HepG2 (cell line): ENCODE measurements around the gene RNASE13. TPM values are rescaled to one million over a fixed set of nuclear protein-coding genes. Genes with fewer than 3 reads are reported as not detected.

ENCODE experiments used
- ARHGAP35 ChIP-seq: sonication (generic); formaldehyde crosslinking; IDR thresholded peaks from 2 replicates; pipeline ENCODE4 v1.9.0; 2022; ENCODE audit warnings: mild to moderate bottlenecking, inconsistent platforms, moderate library complexity, missing genetic modification reagents, borderline replicate concordance
- ATAD3A ChIP-seq: sonication (generic); formaldehyde crosslinking; IDR thresholded peaks from 2 replicates; pipeline ENCODE4 v1.4.0; 2020; ENCODE audit warnings: missing genetic modification reagents
- CENPX ChIP-seq: sonication (generic); formaldehyde crosslinking; IDR thresholded peaks from 2 replicates; pipeline ENCODE4 v1.9.0; 2021; ENCODE audit warnings: mild to moderate bottlenecking, missing genetic modification reagents, moderate library complexity
- DR1 ChIP-seq: sonication (generic); formaldehyde crosslinking; IDR thresholded peaks from 2 replicates; pipeline ENCODE4 v1.8.0; 2021; ENCODE audit warnings: mild to moderate bottlenecking, missing genetic modification reagents, inconsistent platforms
- EED ChIP-seq: sonication (generic); formaldehyde crosslinking; IDR thresholded peaks from 2 replicates; pipeline ENCODE4 v1.5.0; 2020; ENCODE audit warnings: mild to moderate bottlenecking, missing genetic modification reagents
- ERF ChIP-seq: IDR thresholded peaks from 2 replicates; pipeline ENCODE4 v1.6.1; 2018; ENCODE audit warnings: missing biosample characterization, missing genetic modification reagents
- GABPB1 ChIP-seq: IDR thresholded peaks from 2 replicates; pipeline ENCODE4 v1.6.1; 2016; ENCODE audit warnings: mild to moderate bottlenecking, missing genetic modification reagents, moderate library complexity, missing compliant biosample characterization
- HNRNPLL ChIP-seq: fragments of 200-400 bp; formaldehyde crosslinking; IDR thresholded peaks from 2 replicates; pipeline ENCODE4 v1.6.1; 2017; ENCODE audit warnings: mild to moderate bottlenecking, low read depth, low read length; ENCODE audit not compliant: poor library complexity, severe bottlenecking
- HOXA3 ChIP-seq: sonication (generic); formaldehyde crosslinking; IDR thresholded peaks from 2 replicates; pipeline ENCODE4 v1.5.0; 2020; ENCODE audit warnings: missing genetic modification reagents
- ISX ChIP-seq: sonication (generic); formaldehyde crosslinking; conservative IDR thresholded peaks from 2 replicates; pipeline ENCODE4 v1.5.0; 2020; ENCODE audit warnings: missing genetic modification reagents
- MAZ ChIP-seq, 2 experiments: sonication (generic) in 1 of 2; formaldehyde crosslinking in 1 of 2; IDR thresholded peaks; 2 replicates each; pipeline versions ENCODE4 v1.5.0 to v1.6.1; 2012 to 2020; ENCODE audit warnings: low read depth in 2 of 2, mild to moderate bottlenecking in 2 of 2, borderline replicate concordance in 1 of 2, improper control_type of control experiment in 1 of 2, low read length in 1 of 2, missing genetic modification reagents in 1 of 2, moderate library complexity in 1 of 2
- NR2C2 ChIP-seq: sonication (generic); formaldehyde crosslinking; IDR thresholded peaks from 2 replicates; pipeline ENCODE4 v1.4.0; 2020; ENCODE audit warnings: missing genetic modification reagents, mild to moderate bottlenecking, moderate library complexity, borderline replicate concordance
- RXRA ChIP-seq: sonication (generic); formaldehyde crosslinking; IDR thresholded peaks from 2 replicates; pipeline ENCODE4 v1.5.1; 2020; ENCODE audit warnings: missing genetic modification reagents
- TEAD3 ChIP-seq: optimal IDR thresholded peaks from 2 replicates; pipeline ENCODE3; 2016; ENCODE audit warnings: borderline replicate concordance
- TGIF2 ChIP-seq: IDR thresholded peaks from 2 replicates; pipeline ENCODE4 v1.6.1; 2016; ENCODE audit warnings: control low read depth, missing compliant biosample characterization
- TSC22D2 ChIP-seq: sonication (generic); formaldehyde crosslinking; IDR thresholded peaks from 2 replicates; pipeline ENCODE4 v1.5.1; 2020; ENCODE audit warnings: missing genetic modification reagents, mild to moderate bottlenecking, borderline replicate concordance
- ZBTB43 ChIP-seq: sonication (generic); formaldehyde crosslinking; conservative IDR thresholded peaks from 2 replicates; pipeline ENCODE4 v1.4.0; 2020; ENCODE audit warnings: missing genetic modification reagents
- ZFP91 ChIP-seq: sonication (generic); formaldehyde crosslinking; IDR thresholded peaks from 2 replicates; pipeline ENCODE4 v1.9.0; 2022; ENCODE audit warnings: missing genetic modification reagents, mild to moderate bottlenecking, borderline replicate concordance
- ZNF512B ChIP-seq: sonication (generic); formaldehyde crosslinking; IDR thresholded peaks from 2 replicates; pipeline ENCODE4 v1.5.1; 2020; ENCODE audit warnings: missing genetic modification reagents, mild to moderate bottlenecking, borderline replicate concordance
- ZNF563 ChIP-seq: sonication (generic); formaldehyde crosslinking; IDR thresholded peaks from 2 replicates; pipeline ENCODE4 v1.8.0; 2022; ENCODE audit warnings: mild to moderate bottlenecking, moderate library complexity, missing genetic modification reagents
- ZNF576 ChIP-seq: sonication (generic); formaldehyde crosslinking; IDR thresholded peaks from 2 replicates; pipeline ENCODE4 v1.4.0; 2020; ENCODE audit warnings: mild to moderate bottlenecking, missing genetic modification reagents
- ZNF616 ChIP-seq: sonication (generic); formaldehyde crosslinking; IDR thresholded peaks from 2 replicates; pipeline ENCODE4 v1.5.0; 2020; ENCODE audit warnings: low read depth, mild to moderate bottlenecking, missing genetic modification reagents
- ZSCAN9 ChIP-seq: IDR thresholded peaks from 2 replicates; pipeline ENCODE4 v1.6.1; 2016; ENCODE audit warnings: borderline replicate concordance
- polyA plus RNA-seq, 8 experiments: library from polyadenylated mRNA; depleted of rRNA in 3 of 8; stranded (reverse) in 7 of 8; unstranded in 1 of 8; fragments of >200 nt; fragmentation: Illumina TruSeq in 4 of 8; extraction: Trizol in 4 of 8; gene quantifications; 2 replicates each; pipeline versions ENCODE4 v1.2.1 to v1.2.3, GENCODE V29; 2011 to 2016; ENCODE audit warnings: low read depth in 4 of 8, missing spikeins in 1 of 8, mixed read lengths in 1 of 8; ENCODE audit not compliant: insufficient read depth in 1 of 8
- total RNA-seq, 5 experiments: library from RNA; depleted of rRNA; stranded (reverse); fragments of >200 nt; fragmentation: Illumina TruSeq; extraction: Trizol; gene quantifications; 2 replicates each; pipeline ENCODE4 v1.2.3, GENCODE V29; 2016; ENCODE audit warnings: low read depth in 1 of 5

The RNASE13 gene
- total and polyA plus RNA-seq, 2 of the 13 experiments (the other 11 are each of a cell fraction or from before 2014, with no cell fraction given): 1.0 TPM; not detected in 1

GRCh38 chr14:20989787-20990600 is 44.6 kb downstream of the RNASE13 start, which contains the start of gene METTL17 (continued):
- peak; percentile 89; the same call in 1 of the 2 replicates for TF ChIP-seq ISX (CRISPR knock-in tag)
- peak; percentile 93 for TF ChIP-seq EED (CRISPR knock-in tag)
- peak; percentile 50 for TF ChIP-seq ZBTB43 (CRISPR knock-in tag)
- peak; percentile 92 for TF ChIP-seq ZFP91
- 0 out of 2 replicates have a peak, but pooled peaks have one; percentile 61 for TF ChIP-seq TSC22D2
- TF ChIP-seq HNRNPLL: peak; percentile 30
- peak; percentile 35; the same call in 1 of the 2 replicates for TF ChIP-seq MAZ (IDR thresholded peaks at IDR 0.05; ENCODE audit: borderline replicate concordance, low read depth, low read length)
- TF ChIP-seq MAZ (CRISPR knock-in tag; IDR thresholded peaks at IDR 0.05; ENCODE audit: low read depth): peak; percentile 80
- peak; percentile 57; the same call in 1 of the 2 replicates for TF ChIP-seq ZNF512B (CRISPR knock-in tag)
- TF ChIP-seq CENPX: no peak
- TF ChIP-seq TEAD3: peak; percentile 20
- peak; percentile 73 for TF ChIP-seq ZNF563 (CRISPR knock-in tag)
- peak; percentile 68; the same call in 1 of the 2 replicates for TF ChIP-seq ZSCAN9 (CRISPR knock-in tag)
- TF ChIP-seq ZNF616: no peak
- 0 out of 2 replicates have a peak, but pooled peaks have one; percentile 16 for TF ChIP-seq TGIF2 (CRISPR knock-in tag)
- peak; percentile 99 for TF ChIP-seq GABPB1 (CRISPR knock-in tag)
- TF ChIP-seq ERF (CRISPR knock-in tag): peak; percentile 64
- 0 out of 2 replicates have a peak, but pooled peaks have one; percentile 24 for TF ChIP-seq ZNF576 (CRISPR knock-in tag)
- no peak for TF ChIP-seq ARHGAP35 (CRISPR knock-in tag)
- TF ChIP-seq ATAD3A (CRISPR knock-in tag): no peak
- TF ChIP-seq HOXA3 (CRISPR knock-in tag): peak; percentile 89
- peak; percentile 99 for TF ChIP-seq NR2C2 (CRISPR knock-in tag)
- peak; percentile 40; the same call in 1 of the 2 replicates for TF ChIP-seq RXRA (CRISPR knock-in tag)
- TF ChIP-seq DR1: no peak; the same call in 1 of the 2 replicates
